ENCODE data around the gene SYS1. TPM values are rescaled to one million over a fixed set of nuclear protein-coding genes. Genes with fewer than 3 reads are reported as not detected.

The SYS1 gene
- total RNA-seq, 1 donor from 2014 or later: 29.2 TPM

GRCh38 chr20:45412653-45413052 is 49.7 kb downstream of the SYS1 start:
- H3K36me3 Mint-ChIP-seq: peaks cover 1% of the 10 kb centered on the region
- H3K27ac Mint-ChIP-seq: no peak overlapping the region
- TF ChIP-seq CTCF (conservative IDR thresholded peaks at IDR 0.05): no peak
- H3K4me3 Mint-ChIP-seq: no peak overlapping the region
- peaks cover 8% of the 10 kb centered on the region for H3K27me3 Mint-ChIP-seq
- peaks cover 17% of the 10 kb centered on the region for H3K4me1 Mint-ChIP-seq (ENCODE audit: unreplicated experiment)
- no peaks in the 10 kb centered on the region for H3K9me3 Mint-ChIP-seq
- no peak for DNase-seq (ENCODE audit: extremely low spot score, unreplicated experiment)

GRCh38 chr20:45413479-45413878 is 50.5 kb downstream of the SYS1 start:
- Mint-ChIP-seq H3K4me1 (ENCODE audit: unreplicated experiment) (peaks cover 14% of the 10 kb centered on the region), H3K9me3 (no peaks in the 10 kb centered on the region), H3K4me3 (no peak overlapping the region), H3K27ac (no peak overlapping the region), H3K27me3 (peaks cover 2% of the 10 kb centered on the region), H3K36me3 (no peaks in the 10 kb centered on the region)
- no peak for DNase-seq (ENCODE audit: extremely low spot score, unreplicated experiment)
- no peak for TF ChIP-seq CTCF (conservative IDR thresholded peaks at IDR 0.05)

- Mint-ChIP-seq H3K36me3 (peaks cover 10% of the 10 kb centered on the region), H3K27ac (peak within 1 kb of the TSS; percentile 91), H3K4me3 (peak within 1 kb of the TSS; percentile 97), H3K9me3 (no peaks in the 10 kb centered on the region), H3K27me3 (no peaks in the 10 kb centered on the region), H3K4me1 (ENCODE audit: unreplicated experiment) (peaks cover 14% of the 10 kb centered on the region)
- TF ChIP-seq CTCF (conservative IDR thresholded peaks at IDR 0.05): peak; percentile 22
- peak; percentile 80 for DNase-seq (ENCODE audit: extremely low spot score, unreplicated experiment)
Measured at GRCh38 chr20:45415822-45416637, 53.1 kb downstream of the SYS1 start, which contains the start of gene PIGT. Gene PIGT (plus strand): TSS chr20:45416141. CDS start chr20:45416157, 16 bp downstream.

GRCh38 chr20:45416917-45417316 is 54.0 kb downstream of the SYS1 start:
- H3K4me1 Mint-ChIP-seq (ENCODE audit: unreplicated experiment): peaks cover 14% of the 10 kb centered on the region
- peak overlapping the region; percentile 97 for H3K4me3 Mint-ChIP-seq
- H3K9me3 Mint-ChIP-seq: no peaks in the 10 kb centered on the region
- TF ChIP-seq CTCF (conservative IDR thresholded peaks at IDR 0.05): no peak
- DNase-seq (ENCODE audit: extremely low spot score, unreplicated experiment): peak; percentile 6
- no peaks in the 10 kb centered on the region for H3K27me3 Mint-ChIP-seq
- H3K27ac Mint-ChIP-seq: no peak overlapping the region
- H3K36me3 Mint-ChIP-seq: peaks cover 10% of the 10 kb centered on the region

Other genes with a start within 250 kb of the SYS1 start
- gene WFDC5, start 248.0 kb upstream of the SYS1 start, total RNA-seq (ENCODE audit: low replicate concordance): 0.41 and 0.74 TPM in 2 replicates
- not detected in 2 replicates for gene WFDC12, start 238.7 kb upstream of the SYS1 start, total RNA-seq (ENCODE audit: low replicate concordance)
- 3.7 and 6.9 TPM in 2 replicates for gene PI3, start 188.3 kb upstream of the SYS1 start, total RNA-seq (ENCODE audit: low replicate concordance)
- gene SEMG1, start 156.1 kb upstream of the SYS1 start, total RNA-seq (ENCODE audit: low replicate concordance): not detected in 2 replicates
- gene SEMG2, start 141.8 kb upstream of the SYS1 start, total RNA-seq (ENCODE audit: low replicate concordance): not detected in 2 replicates
- 35.7 and 73.6 TPM in 2 replicates for gene SLPI, start 108.6 kb upstream of the SYS1 start, total RNA-seq (ENCODE audit: low replicate concordance)
- not detected in 2 replicates for gene RBPJL, start 56.3 kb upstream of the SYS1 start, total RNA-seq (ENCODE audit: low replicate concordance)
- gene MATN4, start 54.9 kb upstream of the SYS1 start, total RNA-seq (ENCODE audit: low replicate concordance): 0.75 TPM in 1 of 2 replicates, not detected in the other
- 67.2 and 133 TPM in 2 replicates for gene SDC4, start 14.7 kb upstream of the SYS1 start, total RNA-seq (ENCODE audit: low replicate concordance)
- gene TP53TG5, start 15.2 kb downstream of the SYS1 start, total RNA-seq (ENCODE audit: low replicate concordance): 0.57 TPM in 1 of 2 replicates, not detected in the other
- 12.8 and 25.5 TPM in 2 replicates for gene DBNDD2, start 45.1 kb downstream of the SYS1 start, total RNA-seq (ENCODE audit: low replicate concordance)
- 70.1 and 80.6 TPM in 2 replicates for gene PIGT, start 53.0 kb downstream of the SYS1 start, total RNA-seq (ENCODE audit: low replicate concordance)
- gene WFDC2, start 106.6 kb downstream of the SYS1 start, total RNA-seq (ENCODE audit: low replicate concordance): 64.4 and 98.9 TPM in 2 replicates
- not detected in 2 replicates for gene SPINT3, start 152.5 kb downstream of the SYS1 start, total RNA-seq (ENCODE audit: low replicate concordance)
- gene WFDC6, start 176.3 kb downstream of the SYS1 start, total RNA-seq (ENCODE audit: low replicate concordance): 0.50 TPM in 1 of 2 replicates, not detected in the other
- 0.24 TPM in 1 of 2 replicates, not detected in the other for gene EPPIN, start 184.2 kb downstream of the SYS1 start, total RNA-seq (ENCODE audit: low replicate concordance)
- not detected in 2 replicates for gene WFDC8, start 216.1 kb downstream of the SYS1 start, total RNA-seq (ENCODE audit: low replicate concordance)